Thymus (tissue), 11 donors: ENCODE results near the gene ZNF595. TPM values are rescaled to one million over a fixed set of nuclear protein-coding genes. Genes with fewer than 3 reads are reported as not detected.
"Not testable (repeated sequence)": the region's sequence is repeated elsewhere in the genome, so short reads cannot be mapped to it uniquely, and the experiment has no call there.

ENCODE experiments used
- DNase-seq, 9 donors: peaks; one replicate each; pipeline ENCODE4 v3.0.0-alpha.2; 2013; ENCODE audit warnings: low spot score in 9 of 9, low read depth in 6 of 9, missing footprints in 1 of 9
- H3K27ac ChIP-seq, 2 donors: one replicate each; pipeline ENCODE4 v1.5.1; 2013; ENCODE audit warnings: control low read depth in 1 of 2, low read depth in 1 of 2, low read length in 1 of 2, mild to moderate bottlenecking in 1 of 2, moderate library complexity in 1 of 2
- H3K27me3 ChIP-seq, 2 donors: one replicate each; pipeline ENCODE4 v1.5.1; 2013; ENCODE audit warnings: low read length in 1 of 2; ENCODE audit not compliant: control insufficient read depth in 2 of 2, insufficient read depth in 1 of 2
- H3K36me3 ChIP-seq, 2 donors: one replicate each; pipeline ENCODE4 v1.5.1; 2013; ENCODE audit warnings: low read length in 1 of 2, mild to moderate bottlenecking in 1 of 2, moderate library complexity in 1 of 2; ENCODE audit not compliant: control insufficient read depth in 2 of 2, insufficient read depth in 2 of 2
- H3K4me1 ChIP-seq, 2 donors: one replicate each; pipeline ENCODE4 v1.5.1; 2013; ENCODE audit warnings: low read length in 2 of 2; ENCODE audit not compliant: control insufficient read depth in 2 of 2, insufficient read depth in 2 of 2
- H3K4me3 ChIP-seq, 2 donors: one replicate each; pipeline ENCODE4 v1.5.1; 2013; ENCODE audit warnings: low read length in 2 of 2, control low read depth in 1 of 2, mild to moderate bottlenecking in 1 of 2
- H3K9me3 ChIP-seq, 2 donors: one replicate each; pipeline ENCODE4 v1.5.1; 2013; ENCODE audit warnings: low read length in 1 of 2, mild to moderate bottlenecking in 1 of 2; ENCODE audit not compliant: control insufficient read depth in 2 of 2, insufficient read depth in 1 of 2
- WGBS: extraction: QIAGEN DNeasy Blood & Tissue Kit; methylation state at CpG from one replicate; pipeline ENCODE4 v1.1.7; 2013; 5-methylcytosine and 5-hydroxymethylcytosine counted together
- polyA plus RNA-seq: library from polyadenylated mRNA; stranded (reverse); fragments of 200-250 nt; gene quantifications from one replicate; pipeline ENCODE4 v1.2.3, GENCODE V29; 2013
- total RNA-seq: library from RNA; stranded (reverse); fragments of 120-200 nt; gene quantifications from one replicate; pipeline ENCODE4 v1.2.4, GENCODE V29; 2013
- donor health status: healthy.

Gene ZNF595
- total and polyA plus RNA-seq, 2 donors, result 10.2 to 15.4 TPM

- not testable (repeated sequence) for H3K27ac ChIP-seq, DNase-seq, H3K27me3 ChIP-seq, H3K4me1 ChIP-seq, H3K36me3 ChIP-seq, H3K9me3 ChIP-seq
- WGBS, result 20% methylated on average over 6 of the region's 41 CpGs
- peak overlapping the region; percentile 17 to 22 for H3K4me3 ChIP-seq
Measured at GRCh38 chr4:53521-53920, 400 bp downstream of the ZNF595 start.

GRCh38 chr4:64733-65132 is 11.6 kb downstream of the ZNF595 start:
- H3K4me1 ChIP-seq, H3K27me3 ChIP-seq, H3K9me3 ChIP-seq, DNase-seq, H3K27ac ChIP-seq, H3K36me3 ChIP-seq, H3K4me3 ChIP-seq: not testable (repeated sequence)

GRCh38 chr4:71830-72229 is 18.7 kb downstream of the ZNF595 start:
- H3K27me3 ChIP-seq, result no peaks in the 10 kb centered on the region
- no peak overlapping the region for H3K4me3 ChIP-seq
- H3K36me3 ChIP-seq, result peaks cover 0 to 14% of the 10 kb centered on the region in 2 donors
- H3K4me1 ChIP-seq, result no peaks in the 10 kb centered on the region
- WGBS, result 100% methylated on average over 1 of the region's 1 CpG
- peaks cover 8 to 24% of the 10 kb centered on the region in 2 donors for H3K9me3 ChIP-seq
- no peak overlapping the region for H3K27ac ChIP-seq
- DNase-seq, result no peak

GRCh38 chr4:85951-86350 is 32.8 kb downstream of the ZNF595 start:
- H3K27me3 ChIP-seq, result no peaks in the 10 kb centered on the region
- H3K9me3 ChIP-seq, result peaks cover 8 to 13% of the 10 kb centered on the region in 2 donors
- peaks cover 0 to 5% of the 10 kb centered on the region in 2 donors for H3K36me3 ChIP-seq

GRCh38 chr4:86559-87324 is 33.6 kb downstream of the ZNF595 start:
- not testable (repeated sequence) for H3K4me1 ChIP-seq, H3K27ac ChIP-seq, H3K36me3 ChIP-seq, H3K27me3 ChIP-seq, H3K4me3 ChIP-seq, DNase-seq
- WGBS, result 98% methylated on average over 7 of the region's 7 CpGs
- H3K9me3 ChIP-seq, result peaks cover 8 to 14% of the 10 kb centered on the region in 2 donors

More at GRCh38 chr4:85951-86350, 32.8 kb downstream of the ZNF595 start:
- no peaks in the 10 kb centered on the region for H3K4me1 ChIP-seq
- no peak overlapping the region for H3K27ac ChIP-seq
- DNase-seq, result no peak
- WGBS, result 96% methylated on average over 3 of the region's 3 CpGs
- H3K4me3 ChIP-seq, result no peak overlapping the region

GRCh38 chr4:98386-98785 is 45.3 kb downstream of the ZNF595 start:
- Histone ChIP-seq H3K27me3 (no peaks in the 10 kb centered on the region), H3K4me3 (no peak overlapping the region), H3K27ac (no peak overlapping the region), H3K36me3 (no peaks in the 10 kb centered on the region), H3K4me1 (no peaks in the 10 kb centered on the region), H3K9me3 (peaks cover 7 to 30% of the 10 kb centered on the region in 2 donors)
- 100% methylated on average over 1 of the region's 1 CpG for WGBS
- DNase-seq, result no peak

GRCh38 chr4:99863-100262 is 46.7 kb downstream of the ZNF595 start:
- 92% methylated on average over 5 of the region's 5 CpGs for WGBS
- H3K36me3 ChIP-seq, result no peaks in the 10 kb centered on the region
- no peak overlapping the region for H3K27ac ChIP-seq
- no peak for DNase-seq
- peaks cover 7 to 27% of the 10 kb centered on the region in 2 donors for H3K9me3 ChIP-seq
- H3K4me1 ChIP-seq, result no peaks in the 10 kb centered on the region
- no peaks in the 10 kb centered on the region for H3K27me3 ChIP-seq
- no peak overlapping the region for H3K4me3 ChIP-seq

- 29% methylated on average over 33 of the region's 33 CpGs for WGBS
- Histone ChIP-seq H3K9me3 (peaks cover 24 to 43% of the 10 kb centered on the region in 2 donors), H3K4me1 (no peaks in the 10 kb centered on the region), H3K36me3 (no peaks in the 10 kb centered on the region), H3K4me3 (no peak overlapping the region), H3K27me3 (peaks cover 19 to 34% of the 10 kb centered on the region in 2 donors), H3K27ac (no peak overlapping the region)
- DNase-seq, result no peak
Measured at GRCh38 chr4:107083-107443, 53.9 kb downstream of the ZNF595 start.

- peaks cover 25 to 44% of the 10 kb centered on the region in 2 donors for H3K9me3 ChIP-seq
- H3K4me1 ChIP-seq, result no peaks in the 10 kb centered on the region
- H3K27ac ChIP-seq, result no peak overlapping the region
- DNase-seq, result no peak
- H3K4me3 ChIP-seq, result no peak overlapping the region
- H3K36me3 ChIP-seq, result no peaks in the 10 kb centered on the region
- WGBS, result 17% methylated on average over 91 of the region's 91 CpGs
- peaks cover 19 to 34% of the 10 kb centered on the region in 2 donors for H3K27me3 ChIP-seq
Measured at GRCh38 chr4:107444-108429, 54.6 kb downstream of the ZNF595 start.
